GM15510 (cell line): ENCODE results near the gene DNAAF2.
A peak's percentile ranks its signal among the peaks of the same experiment; 100 is the strongest.

Experiments
- POLR2A ChIP-seq: IDR thresholded peaks from 3 replicates; pipeline ENCODE4 v1.6.1; 2011; ENCODE audit warnings: borderline replicate concordance; ENCODE audit not compliant: insufficient read length; ENCODE audit errors: extremely low read depth

Gene DNAAF2

GRCh38 chr14:49598485-49599300 is 36.4 kb downstream of the DNAAF2 start, which contains the start of gene LRR1:
LRR1 (plus strand) TSS chr14:49598940; CDS start chr14:49599021, 81 bp downstream.
- TF ChIP-seq POLR2A = peak; percentile 85

GRCh38 chr14:49598189-49598484 is 36.9 kb downstream of the DNAAF2 start:
- TF ChIP-seq POLR2A = no peak

GRCh38 chr14:49594347-49595091 is 40.5 kb downstream of the DNAAF2 start:
- no peak for TF ChIP-seq POLR2A

- no peak for TF ChIP-seq POLR2A
These were observed 42.0 kb downstream of the DNAAF2 start for GRCh38 chr14:49593016-49593415.

- TF ChIP-seq POLR2A = no peak
These were observed 45.7 kb downstream of the DNAAF2 start for GRCh38 chr14:49589387-49589786.

- TF ChIP-seq POLR2A = no peak
These were observed 48.2 kb downstream of the DNAAF2 start for GRCh38 chr14:49586673-49587460.

- peak; percentile 77 for TF ChIP-seq POLR2A
These were observed 49.0 kb downstream of the DNAAF2 start, which contains the start of gene RPS29 for GRCh38 chr14:49585803-49586672. RPS29 (minus strand) TSS chr14:49586380; CDS start chr14:49586346, 34 bp downstream.

GRCh38 chr14:49584058-49584457 is 51.0 kb downstream of the DNAAF2 start:
- TF ChIP-seq POLR2A = no peak

- no peak for TF ChIP-seq POLR2A
These were observed 51.4 kb downstream of the DNAAF2 start for GRCh38 chr14:49583629-49584028.

- TF ChIP-seq POLR2A = peak; percentile 28
These were observed 52.7 kb downstream of the DNAAF2 start for GRCh38 chr14:49582113-49582977.

- TF ChIP-seq POLR2A = no peak
These were observed 53.6 kb downstream of the DNAAF2 start for GRCh38 chr14:49581209-49582112.

- no peak for TF ChIP-seq POLR2A
These were observed 55.2 kb downstream of the DNAAF2 start for GRCh38 chr14:49579841-49580240.

GRCh38 chr14:49578141-49578540 is 56.9 kb downstream of the DNAAF2 start:
- no peak for TF ChIP-seq POLR2A
